Activated T-cell treated with anti-CD3 and anti-CD28 coated beads, Interleukin-2, amount 50 U/mL, for 4 hours (primary cell): ENCODE measurements around the gene UBR4. TPM values are rescaled to one million over a fixed set of nuclear protein-coding genes. Genes with fewer than 3 reads are reported as not detected.
"Not testable (repeated sequence)": the region's sequence is repeated elsewhere in the genome, so short reads cannot be mapped to it uniquely, and the experiment has no call there.

Experiments
- ATAC-seq, 2 donors: fragments of 200-7000 bp; cut with Tn5 transposase; one replicate each; pipeline ENCODE4 v1.10.0; 2021
- DNase-seq: peaks from one replicate; pipeline ENCODE4 v3.0.0-alpha.2; 2020
- H3K27me3 Mint-ChIP-seq: one replicate; pipeline ENCODE4 v1.8.0; 2021; ENCODE audit warnings: low read depth, mixed read lengths
- H3K36me3 Mint-ChIP-seq: one replicate; pipeline ENCODE4 v1.8.0; 2022; ENCODE audit warnings: mixed read lengths; ENCODE audit not compliant: insufficient read depth
- H3K4me1 Mint-ChIP-seq: one replicate; pipeline ENCODE4 v1.8.0; 2021; ENCODE audit warnings: low read depth, mixed read lengths
- H3K4me3 Mint-ChIP-seq: one replicate; pipeline ENCODE4 v1.8.0; 2021; ENCODE audit warnings: mild to moderate bottlenecking, moderate library complexity, mixed read lengths
- H3K9me3 Mint-ChIP-seq: one replicate; pipeline ENCODE4 v1.8.0; 2021; ENCODE audit warnings: mixed read lengths
- total RNA-seq, 3 donors: library from RNA; stranded (reverse); gene quantifications; one replicate each; pipeline ENCODE4 v1.2.1, GENCODE V29; 2021

Gene UBR4
- total RNA-seq, 3 donors from 2014 or later = 102 to 123 (median 108) TPM

- Mint-ChIP-seq H3K4me1 (peaks cover 13% of the 10 kb centered on the region), H3K9me3 (no peaks in the 10 kb centered on the region), H3K4me3 (no peak overlapping the region), H3K27me3 (no peaks in the 10 kb centered on the region), H3K36me3 (peaks cover 57% of the 10 kb centered on the region)
- DNase-seq = no peak
- no peak for ATAC-seq
Observed at GRCh38 chr1:19190468-19190867, 19.6 kb downstream of the UBR4 start.

- ATAC-seq (no peak), DNase-seq (no peak)
- no peaks in the 10 kb centered on the region for H3K27me3 Mint-ChIP-seq
- peaks cover 13% of the 10 kb centered on the region for H3K4me1 Mint-ChIP-seq
- H3K4me3 Mint-ChIP-seq = no peak overlapping the region
- H3K9me3 Mint-ChIP-seq = no peaks in the 10 kb centered on the region
- H3K36me3 Mint-ChIP-seq = peaks cover 63% of the 10 kb centered on the region
Observed at GRCh38 chr1:19189270-19189669, 20.8 kb downstream of the UBR4 start.

- no peak overlapping the region for H3K4me3 Mint-ChIP-seq
- H3K9me3 Mint-ChIP-seq = no peaks in the 10 kb centered on the region
- H3K36me3 Mint-ChIP-seq = peaks cover 59% of the 10 kb centered on the region
- ATAC-seq (no peak), DNase-seq (no peak)
- H3K27me3 Mint-ChIP-seq = no peaks in the 10 kb centered on the region
- peaks cover 13% of the 10 kb centered on the region for H3K4me1 Mint-ChIP-seq
Observed at GRCh38 chr1:19187852-19188251, 22.2 kb downstream of the UBR4 start.

DNA sequence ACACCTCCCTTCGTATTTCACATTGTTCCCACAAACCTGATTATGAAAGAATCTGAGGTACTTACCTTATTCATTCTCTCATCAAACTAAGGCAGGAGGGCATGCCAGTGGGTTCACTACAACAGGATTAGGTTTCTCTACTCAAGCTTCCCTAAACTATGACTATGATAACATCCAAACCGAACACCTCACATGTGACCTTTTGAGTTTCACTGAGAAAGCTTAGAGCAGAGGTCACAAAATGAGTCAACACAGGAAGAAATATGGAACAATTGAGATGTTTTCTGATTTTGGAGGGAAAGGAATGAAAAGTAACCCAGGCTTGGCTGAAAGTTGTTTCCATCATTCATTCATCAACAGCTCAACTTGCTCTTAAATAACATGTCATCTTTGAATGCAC is 24.1 kb downstream of the UBR4 start:
- Mint-ChIP-seq H3K36me3 (peaks cover 59% of the 10 kb centered on the region), H3K9me3 (no peaks in the 10 kb centered on the region), H3K27me3 (no peaks in the 10 kb centered on the region), H3K4me3 (no peak overlapping the region), H3K4me1 (peaks cover 17% of the 10 kb centered on the region)
- ATAC-seq (peak; percentile 86 to 94), DNase-seq (no peak)

- Mint-ChIP-seq H3K4me3 (no peak overlapping the region), H3K4me1 (peaks cover 26% of the 10 kb centered on the region), H3K36me3 (peaks cover 61% of the 10 kb centered on the region), H3K27me3 (no peaks in the 10 kb centered on the region), H3K9me3 (no peaks in the 10 kb centered on the region)
- DNase-seq (no peak), ATAC-seq (no peak)
Observed at GRCh38 chr1:19182223-19182622, 27.8 kb downstream of the UBR4 start.

GRCh38 chr1:19180265-19180657 is 29.8 kb downstream of the UBR4 start:
- ATAC-seq, H3K4me3 Mint-ChIP-seq, H3K27me3 Mint-ChIP-seq, H3K9me3 Mint-ChIP-seq, DNase-seq: not testable (repeated sequence)
- Mint-ChIP-seq H3K4me1 (peaks cover 14% of the 10 kb centered on the region), H3K36me3 (peaks cover 62% of the 10 kb centered on the region)

DNA sequence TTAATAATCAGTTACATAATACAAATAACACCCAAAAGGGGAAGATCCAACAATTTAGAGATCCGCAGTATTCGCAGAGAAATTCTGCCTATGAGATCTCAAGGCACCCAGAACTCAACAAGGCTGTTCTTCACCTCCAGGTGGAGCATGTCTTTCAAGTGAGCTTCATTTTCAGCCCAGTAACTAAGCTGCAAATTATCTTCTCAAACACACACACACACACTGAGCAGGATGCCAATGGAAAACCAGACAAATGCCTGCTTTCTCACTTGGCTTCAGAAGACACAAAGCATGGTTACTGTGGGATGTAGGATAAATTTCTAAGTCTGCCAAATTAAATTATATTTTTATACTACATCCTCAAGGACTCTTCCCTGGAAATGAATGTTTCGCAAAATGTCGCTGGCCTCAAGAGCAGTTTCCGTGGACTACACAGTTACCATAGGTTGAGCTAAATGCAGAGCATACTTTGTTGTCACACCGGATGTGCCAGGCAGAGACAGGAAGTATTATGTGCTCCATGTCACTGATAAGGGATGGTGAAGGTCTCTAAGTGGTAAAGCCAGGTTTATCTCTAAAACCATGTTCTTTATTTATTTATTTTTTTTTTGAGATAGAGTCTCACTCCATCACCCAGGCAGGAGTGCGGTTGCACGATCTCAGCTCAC is 30.3 kb downstream of the UBR4 start:
- no peak overlapping the region for H3K4me3 Mint-ChIP-seq
- H3K27me3 Mint-ChIP-seq = no peaks in the 10 kb centered on the region

DNA sequence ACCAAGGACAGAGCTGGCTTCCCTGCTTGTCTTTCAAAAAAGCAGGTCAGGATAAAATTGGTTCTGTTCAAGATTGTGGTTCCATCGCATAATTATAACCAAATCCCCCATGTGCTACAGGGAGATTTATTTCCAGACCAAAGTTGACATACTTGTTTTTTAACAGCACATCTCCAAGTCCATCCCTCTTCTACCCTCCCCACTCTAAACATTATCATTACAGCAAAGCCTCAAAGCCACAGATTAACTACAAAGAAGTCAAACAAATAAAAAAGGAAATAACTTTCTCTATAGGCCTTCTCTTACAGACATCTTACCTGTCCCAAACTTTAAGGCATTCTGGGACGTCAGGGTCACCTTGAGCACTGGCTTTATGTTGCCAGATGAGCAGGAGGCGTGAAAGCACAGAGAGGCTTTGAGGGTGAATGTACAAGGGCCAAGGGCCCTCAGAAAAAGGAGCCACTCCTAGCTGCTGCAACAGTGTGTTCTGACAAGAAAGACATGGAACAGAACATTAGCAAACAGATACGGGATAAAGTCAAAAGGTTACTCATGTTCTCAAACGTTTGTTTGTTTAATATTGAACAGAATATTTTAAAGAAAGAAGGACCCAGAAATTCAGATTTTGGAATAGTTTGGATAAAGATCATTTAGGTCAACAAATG is 31.2 kb downstream of the UBR4 start:
- Mint-ChIP-seq H3K9me3 (no peaks in the 10 kb centered on the region), H3K27me3 (no peaks in the 10 kb centered on the region), H3K4me1 (peaks cover 14% of the 10 kb centered on the region), H3K36me3 (peaks cover 60% of the 10 kb centered on the region), H3K4me3 (no peak overlapping the region)
- no peak for DNase-seq
- no peak for ATAC-seq

More for the DNA sequence above, 30.3 kb downstream of the UBR4 start:
- H3K9me3 Mint-ChIP-seq = no peaks in the 10 kb centered on the region
- peaks cover 14% of the 10 kb centered on the region for H3K4me1 Mint-ChIP-seq
- DNase-seq = no peak
- ATAC-seq = peak; percentile 62 to 67
- H3K36me3 Mint-ChIP-seq = peaks cover 63% of the 10 kb centered on the region

GRCh38 chr1:19177811-19178210 is 32.3 kb downstream of the UBR4 start:
- Mint-ChIP-seq H3K4me1 (peaks cover 14% of the 10 kb centered on the region), H3K36me3 (peaks cover 57% of the 10 kb centered on the region), H3K9me3 (no peaks in the 10 kb centered on the region), H3K4me3 (no peak overlapping the region), H3K27me3 (no peaks in the 10 kb centered on the region)
- no peak for DNase-seq
- no peak for ATAC-seq

DNA sequence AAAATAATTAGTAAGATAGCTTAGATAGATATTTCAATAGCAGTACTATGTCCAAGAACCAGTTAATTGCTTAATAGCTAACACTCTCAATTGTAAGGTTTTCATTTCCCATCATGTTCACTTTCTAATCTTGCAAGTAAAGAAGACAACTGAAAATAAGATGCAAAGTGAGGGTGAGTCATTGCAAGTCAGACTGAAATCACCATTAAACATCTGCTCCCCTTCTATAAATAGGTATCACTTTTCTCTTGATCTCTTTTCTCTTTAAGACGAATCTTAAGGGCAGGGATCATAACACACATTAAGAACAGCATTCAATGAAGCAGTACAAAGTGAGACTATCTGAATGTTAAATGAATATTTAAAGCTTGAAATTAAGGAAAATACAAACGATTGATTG is 40.4 kb downstream of the UBR4 start:
- Mint-ChIP-seq H3K4me3 (peak overlapping the region; percentile 20), H3K36me3 (peaks cover 59% of the 10 kb centered on the region), H3K9me3 (no peaks in the 10 kb centered on the region), H3K4me1 (peaks cover 9% of the 10 kb centered on the region), H3K27me3 (no peaks in the 10 kb centered on the region)
- no peak for DNase-seq
- peak; percentile 96 to 97 for ATAC-seq

DNA sequence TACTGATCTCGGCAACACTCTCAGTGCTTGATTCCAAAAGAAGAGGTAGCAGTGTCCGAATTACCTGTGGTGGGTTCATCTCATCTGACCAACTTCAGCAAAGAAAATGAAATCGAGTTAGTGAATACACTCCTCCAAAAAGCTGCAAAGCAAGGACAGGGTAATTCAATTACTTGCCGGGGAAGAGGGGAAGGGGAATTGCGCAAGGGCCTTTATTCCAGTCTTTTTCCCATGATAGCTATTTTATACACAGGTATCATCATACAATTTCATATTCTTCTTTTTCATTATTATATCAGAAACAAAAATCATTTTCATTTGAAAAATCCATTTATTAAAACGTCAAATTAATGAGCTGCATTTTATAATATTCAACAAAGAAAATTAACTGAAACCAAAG is 42.9 kb downstream of the UBR4 start:
- no peak overlapping the region for H3K4me3 Mint-ChIP-seq

GRCh38 chr1:19166066-19166465 is 44.0 kb downstream of the UBR4 start:
- Mint-ChIP-seq H3K27me3 (no peaks in the 10 kb centered on the region), H3K4me1 (peaks cover 9% of the 10 kb centered on the region), H3K4me3 (no peak overlapping the region), H3K9me3 (no peaks in the 10 kb centered on the region), H3K36me3 (peaks cover 73% of the 10 kb centered on the region)
- ATAC-seq (no peak), DNase-seq (no peak)

More for the DNA sequence above, 42.9 kb downstream of the UBR4 start:
- H3K27me3 Mint-ChIP-seq = no peaks in the 10 kb centered on the region
- H3K36me3 Mint-ChIP-seq = peaks cover 70% of the 10 kb centered on the region
- ATAC-seq = no peak
- peaks cover 9% of the 10 kb centered on the region for H3K4me1 Mint-ChIP-seq
- no peaks in the 10 kb centered on the region for H3K9me3 Mint-ChIP-seq
- no peak for DNase-seq

- peaks cover 76% of the 10 kb centered on the region for H3K36me3 Mint-ChIP-seq
- no peak overlapping the region for H3K4me3 Mint-ChIP-seq
- DNase-seq = no peak
- H3K4me1 Mint-ChIP-seq = peaks cover 9% of the 10 kb centered on the region
- H3K9me3 Mint-ChIP-seq = no peaks in the 10 kb centered on the region
- no peak for ATAC-seq
- no peaks in the 10 kb centered on the region for H3K27me3 Mint-ChIP-seq
Observed at GRCh38 chr1:19165501-19165900, 44.6 kb downstream of the UBR4 start.

- ATAC-seq = no peak
- no peaks in the 10 kb centered on the region for H3K27me3 Mint-ChIP-seq
- H3K36me3 Mint-ChIP-seq = peaks cover 80% of the 10 kb centered on the region
- peaks cover 3% of the 10 kb centered on the region for H3K4me1 Mint-ChIP-seq
- H3K9me3 Mint-ChIP-seq = no peaks in the 10 kb centered on the region
- no peak overlapping the region for H3K4me3 Mint-ChIP-seq
- no peak for DNase-seq
Observed at GRCh38 chr1:19164274-19165015, 45.6 kb downstream of the UBR4 start.

DNA sequence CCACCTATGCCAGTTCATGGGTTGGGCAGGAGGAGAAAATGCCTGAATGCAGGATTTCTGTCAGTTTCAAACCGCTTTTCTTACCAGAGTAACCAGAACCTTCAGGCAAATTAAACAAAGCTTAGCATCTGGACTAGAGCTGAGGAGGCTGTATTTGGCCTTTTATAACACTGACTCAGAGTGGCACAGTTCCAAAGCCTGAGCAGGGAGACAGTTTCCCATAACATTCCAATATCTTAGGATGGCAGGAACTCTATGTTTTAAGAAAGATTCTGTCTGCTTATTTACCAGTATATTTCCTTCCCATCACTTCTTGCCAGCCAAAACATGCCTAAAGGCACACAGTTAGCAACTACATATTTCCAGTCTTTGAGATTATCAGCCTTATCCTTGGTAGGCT is 46.8 kb downstream of the UBR4 start:
- no peak for ATAC-seq
- DNase-seq = no peak
- Mint-ChIP-seq H3K27me3 (no peaks in the 10 kb centered on the region), H3K4me3 (no peak overlapping the region), H3K36me3 (peaks cover 77% of the 10 kb centered on the region), H3K9me3 (no peaks in the 10 kb centered on the region), H3K4me1 (no peaks in the 10 kb centered on the region)
